HEK293T (cell line): ENCODE measurements around the gene MTREX.

Experiments
- CTCF ChIA-PET: fragments of 350-600 bp; formaldehyde crosslinking; extraction: SDS; loops from one replicate; lab custom pipeline; 2021; ENCODE audit warnings: antibody characterized with exemption, inconsistent platforms; lab: Yijun Ruan, JAX
- POLR2A ChIA-PET: fragments of 350-600 bp; formaldehyde crosslinking; extraction: SDS; loops from one replicate; lab custom pipeline; 2020; ENCODE audit warnings: antibody characterized with exemption, inconsistent platforms; lab: Yijun Ruan, JAX
- DNase-seq: peaks from one replicate; pipeline ENCODE4 v3.0.0; 2012; ENCODE audit warnings: mixed read lengths; ENCODE audit errors: extremely low spot score
- ARNT ChIP-seq: fragments of 450-650 bp; IDR thresholded peaks from 2 replicates; pipeline ENCODE4 v1.6.1; 2017; ENCODE audit warnings: mild to moderate bottlenecking
- BHLHE40 ChIP-seq: fragments of 450-650 bp; IDR thresholded peaks from 2 replicates; pipeline ENCODE4 v1.6.1; 2016; ENCODE audit warnings: mild to moderate bottlenecking, moderate library complexity, borderline replicate concordance
- CTBP1 ChIP-seq: fragments of 450-650 bp; IDR thresholded peaks from 2 replicates; pipeline ENCODE4 v1.6.1; 2016; ENCODE audit warnings: borderline replicate concordance
- ELF4 ChIP-seq: fragments of 450-650 bp; IDR thresholded peaks from 2 replicates; pipeline ENCODE4 v1.6.1; 2017; ENCODE audit warnings: antibody characterized with exemption
- FOXA1 ChIP-seq: fragments of 450-650 bp; IDR thresholded peaks from 2 replicates; pipeline ENCODE4 v1.6.1; 2016; ENCODE audit warnings: mild to moderate bottlenecking
- FOXK2 ChIP-seq: fragments of 450-650 bp; IDR thresholded peaks from 2 replicates; pipeline ENCODE4 v1.6.1; 2016; ENCODE audit warnings: mild to moderate bottlenecking
- FOXM1 ChIP-seq: fragments of 450-650 bp; IDR thresholded peaks from 2 replicates; pipeline ENCODE4 v1.6.1; 2017; ENCODE audit warnings: mild to moderate bottlenecking, borderline replicate concordance
- HDGF ChIP-seq: fragments of 450-650 bp; IDR thresholded peaks from 2 replicates; pipeline ENCODE4 v1.6.1; 2017; ENCODE audit warnings: antibody characterized with exemption, borderline replicate concordance
- L3MBTL2 ChIP-seq: fragments of 450-650 bp; conservative IDR thresholded peaks from 2 replicates; pipeline ENCODE4 v1.6.1; 2016; ENCODE audit warnings: mild to moderate bottlenecking
- LEF1 ChIP-seq: fragments of 450-650 bp; IDR thresholded peaks from 2 replicates; pipeline ENCODE4 v1.6.1; 2017; ENCODE audit warnings: mild to moderate bottlenecking, borderline replicate concordance
- NFRKB ChIP-seq: fragments of 450-650 bp; IDR thresholded peaks from 2 replicates; pipeline ENCODE4 v1.6.1; 2016; ENCODE audit warnings: mild to moderate bottlenecking, moderate library complexity
- SP1 ChIP-seq: fragments of 450-650 bp; IDR thresholded peaks from 2 replicates; pipeline ENCODE4 v1.6.1; 2017
- SUZ12 ChIP-seq: fragments of 450-650 bp; IDR thresholded peaks from 2 replicates; pipeline ENCODE4 v1.6.1; 2016; ENCODE audit warnings: mild to moderate bottlenecking
- TARDBP ChIP-seq: fragments of 450-650 bp; IDR thresholded peaks from 2 replicates; pipeline ENCODE4 v1.6.1; 2016
- ZNF384 ChIP-seq: fragments of 450-650 bp; IDR thresholded peaks from 2 replicates; pipeline ENCODE4 v1.6.1; 2016
- TF ChIP-seq, protein P1 (sequence below): fragments of 450-650 bp; IDR thresholded peaks from 2 replicates; pipeline ENCODE4 v1.6.1; 2016

The MTREX gene

DNA sequence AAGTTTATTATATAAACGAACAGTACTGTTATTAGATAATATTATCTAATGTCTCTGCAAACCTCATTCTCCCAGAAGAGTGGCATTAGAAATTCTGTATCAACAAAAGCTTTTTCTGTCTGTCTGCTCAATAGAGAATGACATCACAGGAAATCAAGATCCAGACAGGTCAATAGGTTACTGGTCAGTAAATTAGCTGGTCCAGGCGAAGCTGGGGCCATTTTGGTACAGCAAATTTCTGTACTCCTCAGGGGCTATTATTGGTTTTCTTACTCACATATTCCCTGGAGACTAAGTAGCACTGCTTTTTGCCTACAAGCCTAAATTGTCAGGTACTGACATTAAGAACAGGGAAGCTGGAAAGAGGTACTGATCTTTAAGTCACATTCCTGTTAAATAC, 146.5 kb downstream of the MTREX start:
- CTCF ChIA-PET, result interaction anchor here (0.6 kb wide), 1 partner anchor 109 kb away, joined by 3 read pairs; no protein-coding TSS in a partner anchor
- DNase-seq, result no peak
- TF ChIP-seq FOXK2 (no peak), LEF1 (no peak), FOXM1 (no peak), ARNT (no peak), FOXA1 (no peak), TARDBP (no peak), HDGF (no peak), SUZ12 (no peak)
- POLR2A ChIA-PET, result no interaction called here

DNA sequence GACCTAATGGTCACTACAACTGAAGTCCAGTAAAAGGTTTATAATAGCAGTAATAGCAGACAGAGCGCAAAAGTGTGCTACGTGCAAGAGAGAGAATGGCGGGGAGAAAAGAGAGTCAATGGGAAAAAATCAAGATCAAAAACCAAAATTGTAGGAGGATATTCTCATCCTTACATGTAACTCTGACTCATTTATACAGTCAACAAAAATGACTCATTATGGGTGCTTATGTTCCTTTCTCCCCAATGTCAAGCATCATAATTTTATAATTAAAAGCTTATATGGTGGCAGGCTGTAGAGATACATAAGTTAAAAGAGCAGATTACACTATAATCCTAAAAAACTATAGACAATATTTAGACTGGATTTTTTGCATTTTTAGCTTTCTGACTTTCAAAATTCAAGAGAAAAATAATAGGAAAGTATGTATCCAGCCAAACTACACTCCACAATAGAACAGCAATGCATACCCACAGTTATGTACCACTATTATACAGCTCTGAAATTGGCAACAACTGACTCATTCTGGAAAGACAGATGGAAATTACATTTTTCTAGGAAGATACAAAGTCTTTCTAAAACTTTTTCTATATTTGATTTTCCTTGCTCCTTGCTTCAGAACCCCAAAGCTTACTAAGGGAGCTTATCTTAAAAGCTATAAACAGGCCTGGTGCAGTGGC, 148.6 kb downstream of the MTREX start:
- ChIA-PET POLR2A (no interaction called here), CTCF (no interaction called here)
- DNase-seq, result no peak
- TF ChIP-seq FOXA1 (no peak), BHLHE40 (no peak), ARNT (no peak), FOXM1 (no peak), LEF1 (no peak)

GRCh38 chr5:55459572-55459971, 151.8 kb downstream of the MTREX start:
- no peak for DNase-seq
- ChIA-PET CTCF (no interaction called here), POLR2A (no interaction called here)
- TF ChIP-seq SP1 (no peak), HDGF (no peak), ARNT (no peak), BHLHE40 (no peak), NFRKB (no peak), ELF4 (no peak), L3MBTL2 (no peak), TARDBP (no peak), LEF1 (no peak), FOXM1 (no peak), FOXK2 (no peak), CTBP1 (no peak), ZNF384 (no peak)

GRCh38 chr5:55463613-55464012, 155.8 kb downstream of the MTREX start:
- CTCF ChIA-PET, result no interaction called here
- POLR2A ChIA-PET, result no interaction called here
- DNase-seq, result no peak
- TF ChIP-seq CTBP1 (no peak), FOXA1 (no peak), FOXK2 (no peak), LEF1 (no peak)

DNA sequence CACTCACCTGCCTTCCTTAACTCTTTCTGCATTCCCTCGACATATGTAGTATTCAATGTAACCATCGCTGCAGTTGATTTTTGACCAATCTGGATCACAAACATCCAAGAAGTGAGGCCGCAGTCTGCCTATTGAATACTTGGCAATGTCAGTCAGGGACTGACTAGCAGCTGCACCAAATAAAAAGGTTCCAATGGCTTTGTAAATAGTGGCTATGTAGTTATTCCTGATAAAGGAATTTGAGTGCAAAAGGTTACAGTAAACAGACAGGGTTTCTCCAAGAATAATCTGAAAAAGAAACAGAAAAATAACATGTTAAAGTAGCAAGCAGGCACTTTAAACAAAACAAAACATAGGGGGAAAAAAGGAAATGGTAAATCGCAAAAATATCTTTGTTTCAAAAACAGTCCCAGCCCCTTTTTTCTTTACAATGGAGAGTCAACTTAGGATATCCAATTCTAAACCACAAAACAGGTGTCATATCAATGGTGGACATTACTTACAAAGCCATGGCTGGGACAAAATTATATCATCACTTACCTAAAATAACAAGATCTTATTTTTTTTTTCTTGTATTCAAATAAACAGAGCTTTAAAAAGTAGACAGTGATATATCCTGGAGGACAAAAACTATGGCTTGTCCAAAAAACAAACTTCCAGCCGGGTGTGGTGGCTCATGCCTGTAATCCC, 160.2 kb downstream of the MTREX start:
- DNase-seq, result no peak
- POLR2A ChIA-PET, result no interaction called here
- no peak for TF ChIP-seq LEF1
- TF ChIP-seq FOXA1, result no peak
- TF ChIP-seq ELF4, result no peak
- no peak for TF ChIP-seq L3MBTL2
- TF ChIP-seq FOXK2, result no peak
- TF ChIP-seq, protein P1, sequence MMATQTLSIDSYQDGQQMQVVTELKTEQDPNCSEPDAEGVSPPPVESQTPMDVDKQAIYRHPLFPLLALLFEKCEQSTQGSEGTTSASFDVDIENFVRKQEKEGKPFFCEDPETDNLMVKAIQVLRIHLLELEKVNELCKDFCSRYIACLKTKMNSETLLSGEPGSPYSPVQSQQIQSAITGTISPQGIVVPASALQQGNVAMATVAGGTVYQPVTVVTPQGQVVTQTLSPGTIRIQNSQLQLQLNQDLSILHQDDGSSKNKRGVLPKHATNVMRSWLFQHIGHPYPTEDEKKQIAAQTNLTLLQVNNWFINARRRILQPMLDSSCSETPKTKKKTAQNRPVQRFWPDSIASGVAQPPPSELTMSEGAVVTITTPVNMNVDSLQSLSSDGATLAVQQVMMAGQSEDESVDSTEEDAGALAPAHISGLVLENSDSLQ, result no peak
- no peak for TF ChIP-seq FOXM1
- CTCF ChIA-PET, result no interaction called here

DNA sequence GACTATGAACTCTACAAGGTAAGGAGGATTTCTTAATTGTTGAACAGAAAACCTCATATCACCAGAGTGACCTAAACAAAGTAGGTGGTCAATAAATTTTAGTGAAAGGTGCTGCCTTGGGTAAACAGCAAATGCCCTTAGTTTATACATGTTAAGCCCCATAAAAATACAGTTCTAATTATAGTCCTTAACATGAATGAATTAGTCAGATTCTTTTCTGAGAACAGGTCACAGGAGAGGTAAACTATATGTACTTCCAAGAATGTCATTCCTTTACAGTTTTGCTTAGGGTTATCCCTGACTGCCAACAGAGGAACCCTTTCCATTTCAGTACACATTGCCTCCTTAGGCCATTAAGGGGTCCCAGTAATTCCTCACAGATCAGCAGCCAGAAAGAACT, 162.1 kb downstream of the MTREX start:
- ChIA-PET POLR2A (no interaction called here), CTCF (no interaction called here)
- TF ChIP-seq SUZ12 (no peak), HDGF (no peak), LEF1 (no peak), ZNF384 (no peak), TARDBP (no peak), FOXM1 (no peak), ELF4 (no peak), SP1 (no peak), L3MBTL2 (no peak), BHLHE40 (no peak), NFRKB (no peak), ARNT (no peak)
- TF ChIP-seq, protein P1, result no peak
- no peak for DNase-seq

- CTCF ChIA-PET, result no interaction called here
- no peak for DNase-seq
- POLR2A ChIA-PET, result no interaction called here
- TF ChIP-seq NFRKB (no peak), ARNT (no peak), LEF1 (no peak), FOXM1 (no peak), SP1 (no peak), CTBP1 (no peak), FOXA1 (no peak), FOXK2 (no peak), BHLHE40 (no peak), ZNF384 (no peak), HDGF (no peak)
- TF ChIP-seq, protein P1, result no peak
Observed at GRCh38 chr5:55470282-55470681, 162.5 kb downstream of the MTREX start.
